Colon (tissue), 2 donors: Measurements from ENCODE around the gene TBX4.

Experiments used
- FAIRE-seq: peaks from 2 replicates; lab custom pipeline; 2012; peaks lifted over from hg19 to GRCh38; lab: Jason Lieb, UNC
- donor health status: control.
- donor health status: control.

The TBX4 gene

DNA sequence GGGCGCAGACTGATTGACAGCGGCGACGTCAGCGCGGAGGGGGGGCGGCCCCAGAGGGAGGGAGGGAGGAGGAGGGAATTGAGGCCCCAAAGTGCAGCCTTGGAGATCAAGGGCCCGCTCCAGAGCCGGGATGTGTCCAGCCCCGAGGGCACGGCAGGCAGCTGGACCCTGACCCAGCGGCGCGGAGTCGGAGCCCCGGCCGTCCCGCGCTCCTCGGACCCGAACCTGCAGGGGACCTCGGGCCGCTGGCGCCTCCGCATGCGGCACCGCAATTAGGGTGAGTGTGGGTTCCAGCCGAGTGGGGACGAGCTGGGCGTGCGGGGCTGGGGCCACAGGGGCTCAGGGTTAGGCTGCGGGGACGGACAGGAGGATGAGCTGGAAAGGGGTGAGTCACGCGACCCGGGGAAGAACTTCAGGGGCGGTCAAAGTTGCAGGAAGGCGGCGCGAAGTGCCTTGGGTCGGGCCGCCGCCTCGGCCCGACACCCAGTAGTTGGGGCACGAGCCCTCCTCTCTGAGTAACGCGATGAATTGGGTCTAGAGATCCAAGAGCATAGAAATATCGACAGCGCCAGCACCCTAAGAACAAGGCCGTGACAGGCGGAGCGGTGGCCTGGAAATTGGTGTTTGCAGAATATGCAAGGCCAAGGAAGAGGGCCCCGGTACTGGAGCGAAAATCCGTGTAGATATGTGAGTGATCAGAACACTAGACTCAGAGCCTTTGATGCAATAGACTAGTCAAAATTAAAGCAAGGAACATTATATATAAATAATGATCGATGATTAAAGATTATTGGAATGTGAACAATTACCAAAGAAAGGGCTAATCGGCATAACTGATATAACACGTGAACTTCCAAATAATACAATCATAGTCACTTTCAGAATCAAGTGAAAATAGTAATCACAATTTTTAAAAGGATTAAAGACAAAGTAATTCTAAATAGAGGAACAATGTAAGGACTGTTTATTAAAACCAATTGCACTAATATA lies at the start of gene TBX4:
Gene TBX4, plus strand, starts transcription at position 122 of the 990 bp plus-strand sequence. CDS start 4,069 bp downstream, outside the sequence.
- FAIRE-seq = peak; percentile 76

- FAIRE-seq = no peak
Observed at GRCh38 chr17:61402978-61403800, 49.0 kb upstream of the TBX4 start.

- no peak for FAIRE-seq
Observed at GRCh38 chr17:61403801-61404662, 48.2 kb upstream of the TBX4 start.

GRCh38 chr17:61404663-61404912 lies 47.6 kb upstream of the TBX4 start:
- no peak for FAIRE-seq

- no peak for FAIRE-seq
Observed at GRCh38 chr17:61404913-61405685, 47.1 kb upstream of the TBX4 start.

DNA sequence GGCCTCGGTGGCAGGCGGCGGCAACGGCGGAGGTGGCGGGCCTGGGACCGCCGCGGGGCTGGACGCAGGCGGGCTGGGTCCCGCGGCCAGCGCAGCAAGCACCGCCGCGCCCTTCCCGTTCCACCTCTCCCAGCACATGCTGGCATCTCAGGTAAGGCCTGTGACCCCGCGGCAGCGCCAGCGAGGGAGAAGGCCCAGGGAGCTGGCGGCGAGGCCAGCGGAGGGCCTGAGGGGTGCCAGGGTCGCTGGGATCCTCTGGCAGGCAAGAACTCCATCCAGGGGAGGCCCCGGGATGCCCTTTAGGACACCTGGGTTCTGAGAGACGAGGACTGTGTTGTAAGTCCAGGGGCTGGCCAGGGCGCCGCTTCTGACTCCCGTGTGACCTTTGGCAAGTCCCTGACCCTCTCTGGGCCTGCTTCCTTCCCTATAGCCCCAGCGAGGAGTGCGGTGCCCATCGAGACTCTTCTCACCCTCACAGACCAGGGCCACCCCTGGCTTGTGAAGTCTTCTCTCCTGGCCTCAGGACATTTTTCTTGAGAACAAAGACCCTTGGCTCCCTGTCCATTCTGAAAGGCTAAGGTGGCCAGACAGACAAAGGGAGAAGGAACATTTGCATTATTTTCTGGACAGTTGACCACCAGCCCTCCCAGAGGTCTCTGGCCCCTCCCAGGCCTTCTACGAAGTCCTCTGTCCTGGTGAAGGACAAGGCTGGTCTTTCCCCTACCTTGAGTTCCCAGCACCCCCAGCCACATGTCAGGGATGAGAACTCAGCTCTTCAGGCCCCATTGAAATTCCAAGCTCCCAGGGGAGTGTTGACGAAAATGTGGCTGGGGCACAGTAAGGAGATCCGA lies 46.3 kb upstream of the TBX4 start:
- no peak for FAIRE-seq

DNA sequence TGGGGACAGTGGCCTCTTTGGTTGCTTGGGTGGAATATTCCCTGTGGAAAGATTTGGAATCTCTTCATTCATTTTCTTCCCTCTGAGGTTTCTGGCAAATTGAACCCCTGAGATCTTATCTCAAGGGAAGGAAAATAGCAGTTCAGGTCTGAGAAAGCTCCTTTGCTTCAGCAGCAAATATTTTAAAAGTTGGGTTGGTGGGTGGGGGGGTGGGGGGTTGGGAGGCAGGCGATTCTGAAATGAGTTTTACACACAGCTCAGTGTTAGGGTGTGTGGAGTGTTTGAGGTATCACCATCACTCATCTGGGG lies 45.7 kb upstream of the TBX4 start:
- no peak for FAIRE-seq

- no peak for FAIRE-seq
Observed at GRCh38 chr17:61406971-61407911, 45.0 kb upstream of the TBX4 start.

DNA sequence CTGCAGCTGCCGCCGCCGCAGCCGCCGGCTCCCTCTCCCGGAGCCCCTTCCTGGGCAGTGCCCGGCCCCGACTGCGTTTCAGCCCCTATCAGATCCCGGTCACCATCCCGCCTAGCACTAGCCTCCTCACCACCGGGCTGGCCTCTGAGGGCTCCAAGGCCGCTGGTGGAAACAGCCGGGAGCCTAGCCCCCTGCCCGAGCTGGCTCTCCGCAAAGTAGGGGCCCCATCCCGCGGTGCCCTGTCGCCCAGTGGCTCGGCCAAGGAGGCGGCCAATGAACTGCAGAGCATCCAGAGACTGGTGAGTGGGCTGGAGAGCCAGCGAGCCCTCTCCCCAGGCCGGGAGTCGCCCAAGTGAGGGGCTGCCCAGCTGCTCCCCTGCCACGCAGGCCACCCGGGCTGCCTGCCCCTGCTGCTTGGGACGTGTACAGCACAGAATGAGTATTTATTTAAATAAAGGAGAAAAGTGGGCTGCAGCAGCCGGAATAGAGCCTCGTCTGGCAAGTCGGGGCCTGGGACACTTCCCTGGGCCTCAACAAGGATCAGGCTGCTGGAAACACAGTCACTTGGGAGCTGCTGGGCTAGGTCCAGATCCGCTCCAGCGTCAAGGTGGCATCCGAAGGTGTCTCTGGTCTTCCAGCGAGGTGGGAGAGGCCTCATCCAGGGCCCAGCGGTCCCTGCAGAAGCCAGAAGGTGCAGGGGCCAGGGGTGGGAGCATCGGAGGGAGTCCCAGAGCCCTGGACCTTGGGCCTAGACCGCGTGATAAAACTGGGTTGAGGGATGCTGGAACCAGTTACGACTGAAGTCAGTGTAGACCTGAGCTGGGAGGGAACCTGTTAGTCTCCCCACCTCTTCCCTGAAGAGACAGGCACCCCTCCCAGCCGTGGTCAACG lies 43.8 kb upstream of the TBX4 start:
- no peak for FAIRE-seq

DNA sequence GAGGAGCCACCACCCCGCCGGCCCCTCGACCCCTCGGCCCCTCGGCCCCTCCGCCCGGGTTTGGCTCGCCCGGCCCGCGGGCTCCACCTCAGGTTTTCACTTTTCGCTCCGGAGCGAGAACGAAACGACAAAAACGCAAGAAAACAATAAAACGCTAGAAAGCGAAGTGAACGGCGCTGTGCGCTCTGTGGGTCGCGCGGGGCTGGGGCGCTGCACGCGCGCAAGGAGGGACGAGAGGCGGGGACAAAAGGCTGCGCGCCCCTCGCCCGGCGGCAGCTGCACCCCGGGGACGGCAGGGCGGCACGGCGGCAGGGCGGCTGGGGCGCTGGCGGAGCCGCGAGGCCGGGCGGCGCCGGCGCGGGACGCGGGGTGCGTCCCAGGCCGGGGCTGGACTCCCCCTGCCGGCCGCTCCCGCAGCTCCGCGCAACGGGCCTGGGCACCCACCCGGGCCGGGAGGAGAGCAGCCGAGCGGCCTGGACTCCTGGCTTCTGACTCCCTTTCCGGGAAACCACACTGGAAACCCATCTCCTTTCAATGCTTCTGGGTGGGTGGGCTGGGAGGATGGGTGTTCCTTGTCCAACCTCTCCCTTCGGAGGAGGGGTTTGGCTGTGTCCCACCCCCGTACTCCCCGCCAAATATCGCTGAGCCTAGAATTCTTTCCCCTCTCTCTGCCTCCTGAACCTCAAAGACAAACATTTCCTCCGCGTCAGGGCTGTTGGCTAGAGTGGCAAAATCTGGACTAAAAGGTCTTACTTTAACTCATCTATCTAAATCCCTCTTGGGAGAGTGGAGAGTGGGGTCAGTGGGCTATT lies 42.7 kb upstream of the TBX4 start:
- no peak for FAIRE-seq

- FAIRE-seq = no peak
Observed at GRCh38 chr17:61410141-61411010, 41.8 kb upstream of the TBX4 start.

GRCh38 chr17:61411011-61411260 lies 41.3 kb upstream of the TBX4 start:
- FAIRE-seq = no peak

DNA sequence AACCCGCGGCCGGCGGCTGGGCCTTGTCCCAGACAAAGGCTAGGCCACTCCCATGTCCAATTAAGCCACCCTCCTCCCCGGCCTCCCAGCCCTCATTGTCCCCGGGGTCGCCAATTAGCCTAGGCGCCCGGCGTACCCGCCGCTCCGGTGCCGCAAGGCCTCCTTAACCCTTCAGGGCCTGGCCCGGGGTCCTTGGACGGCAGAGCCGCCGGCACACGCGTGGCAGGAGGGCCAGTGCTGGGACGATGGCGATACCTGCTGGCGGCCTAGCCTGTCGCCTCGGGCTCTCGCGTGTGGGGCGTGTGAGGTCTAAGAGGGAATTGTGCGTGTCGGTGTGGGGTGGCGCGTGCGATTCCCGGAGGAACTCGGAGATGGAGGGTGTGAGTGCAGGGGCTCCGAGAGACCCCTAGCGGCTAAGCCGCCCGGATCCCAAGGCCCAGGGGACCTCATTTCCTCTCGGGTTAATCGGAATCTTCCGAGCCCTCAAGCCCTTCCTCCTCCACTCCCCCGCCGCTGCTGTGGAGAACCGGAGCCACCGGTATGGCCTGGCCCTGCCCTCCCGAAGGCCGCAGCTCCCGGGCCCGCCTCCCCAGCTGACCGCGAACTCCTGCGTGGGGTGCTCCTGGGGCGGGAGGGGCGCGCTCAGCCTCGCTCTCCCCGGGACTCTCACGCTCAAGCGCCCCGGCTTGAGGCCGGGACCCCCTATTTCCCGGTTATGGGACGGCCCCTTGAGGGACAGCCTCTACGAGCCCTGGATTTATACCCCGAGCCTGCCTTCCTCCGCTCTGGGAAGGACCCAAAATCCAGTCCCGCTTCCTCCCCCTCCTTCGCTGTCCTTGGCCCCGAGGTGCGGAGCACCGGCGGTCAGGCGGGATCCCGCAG lies 40.7 kb upstream of the TBX4 start:
- no peak for FAIRE-seq

- no peak for FAIRE-seq
Observed at GRCh38 chr17:61412143-61412859, 39.9 kb upstream of the TBX4 start.
